GM23338 (cell line): ENCODE data around the gene DLG2. TPM values are rescaled to one million over a fixed set of nuclear protein-coding genes. Genes with fewer than 3 reads are reported as not detected.

ENCODE experiments used
- ATAC-seq: fragments of 200-7000 bp; cut with Tn5 transposase; 3 replicates; pipeline ENCODE4 v1.9.1; 2020
- DNase-seq: peaks from one replicate; pipeline ENCODE4 v3.0.0-alpha.2; 2015; ENCODE audit warnings: low spot score
- H2AFZ ChIP-seq: fragments of 200-600 bp; sonication (generic); 2 replicates; pipeline ENCODE4 v1.8.0; 2016; ENCODE audit warnings: antibody characterized with exemption, mild to moderate bottlenecking, moderate library complexity
- H3F3A ChIP-seq: fragments of 200-600 bp; sonication (generic); replicated peaks from 2 replicates; pipeline ENCODE4 v1.8.0; 2017; ENCODE audit warnings: antibody characterized with exemption, mixed run types, low read depth
- H3K27ac ChIP-seq: fragments of 200-600 bp; sonication (generic); 2 replicates; pipeline ENCODE4 v1.6.1; 2016; ENCODE audit warnings: low read depth
- H3K27me3 ChIP-seq: fragments of 200-600 bp; sonication (generic); 2 replicates; pipeline ENCODE4 v1.8.0; 2016; ENCODE audit warnings: mild to moderate bottlenecking, mixed run types, moderate library complexity; ENCODE audit not compliant: insufficient read depth
- H3K36me3 ChIP-seq: fragments of 200-600 bp; sonication (generic); 2 replicates; pipeline ENCODE4 v1.8.0; 2016; ENCODE audit warnings: mild to moderate bottlenecking; ENCODE audit not compliant: insufficient read depth
- H3K4me1 ChIP-seq: fragments of 200-600 bp; sonication (generic); 2 replicates; pipeline ENCODE4 v1.8.0; 2016; ENCODE audit warnings: mild to moderate bottlenecking, moderate library complexity; ENCODE audit not compliant: insufficient read depth
- H3K4me2 ChIP-seq: fragments of 200-600 bp; sonication (generic); 2 replicates; pipeline ENCODE4 v1.7.1; 2017; ENCODE audit warnings: mixed run types
- H3K4me3 ChIP-seq: fragments of 200-600 bp; sonication (generic); 2 replicates; pipeline ENCODE4 v1.6.1; 2016; ENCODE audit warnings: mixed run types
- H3K79me2 ChIP-seq: fragments of 200-600 bp; sonication (generic); replicated peaks from 2 replicates; pipeline ENCODE4 v1.8.0; 2017; ENCODE audit warnings: mild to moderate bottlenecking; ENCODE audit not compliant: insufficient read depth
- H3K9me2 ChIP-seq: fragments of 200-600 bp; sonication (generic); 2 replicates; pipeline ENCODE4 v1.8.0; 2017; ENCODE audit not compliant: insufficient read depth
- H4K20me1 ChIP-seq: fragments of 200-600 bp; sonication (generic); replicated peaks from 2 replicates; pipeline ENCODE4 v1.8.0; 2017; ENCODE audit warnings: mild to moderate bottlenecking; ENCODE audit not compliant: insufficient read depth
- H3K27ac Mint-ChIP-seq: 2 replicates; pipeline ENCODE4 v1.8.0; 2020; ENCODE audit warnings: inconsistent platforms, mild to moderate bottlenecking, moderate library complexity, mixed read lengths
- H3K27me3 Mint-ChIP-seq: 3 replicates; pipeline ENCODE4 v1.8.0; 2022; ENCODE audit warnings: low read depth, mild to moderate bottlenecking, moderate library complexity, mixed read lengths, inconsistent platforms; ENCODE audit not compliant: insufficient read depth, poor library complexity
- H3K36me3 Mint-ChIP-seq: 3 replicates; pipeline ENCODE4 v1.8.0; 2021; ENCODE audit warnings: low read depth, mild to moderate bottlenecking, inconsistent platforms, moderate library complexity, mixed read lengths
- H3K4me1 Mint-ChIP-seq: 3 replicates; pipeline ENCODE4 v1.8.0; 2020; ENCODE audit warnings: mild to moderate bottlenecking, inconsistent platforms, mixed read lengths
- H3K4me3 Mint-ChIP-seq: 3 replicates; pipeline ENCODE4 v1.8.0; 2021; ENCODE audit warnings: moderate library complexity, mild to moderate bottlenecking, inconsistent platforms, mixed read lengths
- H3K9me3 Mint-ChIP-seq: 3 replicates; pipeline ENCODE4 v1.8.0; 2020; ENCODE audit warnings: moderate library complexity, mild to moderate bottlenecking, inconsistent platforms, mixed read lengths
- CREB1 ChIP-seq: fragments of 250-450 bp; sonication (Bioruptor Pico); IDR thresholded peaks from 2 replicates; pipeline ENCODE4 v1.5.0; 2020; ENCODE audit warnings: low read depth, mild to moderate bottlenecking, moderate library complexity
- CTCF ChIP-seq, 2 experiments: fragments of 200-600 bp in 1 of 2; sonication (generic) in 1 of 2; conservative IDR thresholded peaks; 2 replicates each; pipeline versions ENCODE4 v1.5.1 to v1.6.1; 2016 to 2017; ENCODE audit warnings: antibody characterized with exemption in 2 of 2, low read depth in 2 of 2, mild to moderate bottlenecking in 2 of 2, moderate library complexity in 1 of 2
- ETS1 ChIP-seq: IDR thresholded peaks from 2 replicates; pipeline ENCODE4 v1.6.1; 2016; ENCODE audit warnings: antibody characterized with exemption
- EZH2 ChIP-seq: fragments of 200-600 bp; sonication (generic); IDR thresholded peaks from one replicate; pipeline ENCODE4 v1.8.0; 2017; ENCODE audit warnings: antibody characterized with exemption, mild to moderate bottlenecking, low read depth; ENCODE audit not compliant: unreplicated experiment
- EZH2phosphoT487 ChIP-seq: fragments of 200-600 bp; sonication (generic); IDR thresholded peaks from one replicate; pipeline ENCODE4 v1.8.1; 2018; ENCODE audit warnings: antibody characterized with exemption; ENCODE audit not compliant: unreplicated experiment
- JUNB ChIP-seq: IDR thresholded peaks from one replicate; pipeline ENCODE4 v1.6.1; 2016; ENCODE audit warnings: antibody characterized with exemption; ENCODE audit not compliant: unreplicated experiment
- NANOG ChIP-seq: IDR thresholded peaks from 2 replicates; pipeline ENCODE4 v1.6.1; 2016; ENCODE audit warnings: antibody characterized with exemption, borderline replicate concordance
- POLR2AphosphoS5 ChIP-seq: IDR thresholded peaks from 2 replicates; pipeline ENCODE4 v1.6.1; 2016; ENCODE audit warnings: antibody characterized with exemption, low read depth
- REST ChIP-seq: IDR thresholded peaks from one replicate; pipeline ENCODE4 v1.6.1; 2018; ENCODE audit warnings: antibody characterized with exemption; ENCODE audit not compliant: unreplicated experiment
- STAT1 ChIP-seq: IDR thresholded peaks from one replicate; pipeline ENCODE4 v1.6.1; 2016; ENCODE audit warnings: antibody characterized with exemption; ENCODE audit not compliant: unreplicated experiment
- ZNF114 ChIP-seq: fragments of 250-450 bp; sonication (Bioruptor Pico); IDR thresholded peaks from 2 replicates; pipeline ENCODE4 v1.5.0; 2020; ENCODE audit warnings: mild to moderate bottlenecking, moderate library complexity
- ZNF331 ChIP-seq: fragments of 250-450 bp; sonication (Bioruptor Pico); IDR thresholded peaks from 2 replicates; pipeline ENCODE4 v1.5.0; 2020; ENCODE audit warnings: low read depth, mild to moderate bottlenecking, moderate library complexity
- ZNF462 ChIP-seq: fragments of 250-450 bp; sonication (Bioruptor Pico); IDR thresholded peaks from 2 replicates; pipeline ENCODE4 v1.5.0; 2020; ENCODE audit warnings: mild to moderate bottlenecking, moderate library complexity
- polyA plus RNA-seq: library from polyadenylated mRNA; unstranded; fragments of >200 nt; fragmentation: Nextera tagmentation; extraction: Ambion mirVana; gene quantifications from 2 replicates; pipeline ENCODE4 v1.2.1, GENCODE V29; 2016
- total RNA-seq: library from RNA; depleted of rRNA; stranded (reverse); fragments of >200 nt; shearing (Covaris generic); gene quantifications from 2 replicates; pipeline ENCODE4 v1.2.3, GENCODE V29; 2014

The DLG2 gene
- total and polyA plus RNA-seq, 2 experiments from 2014 or later: 19.8 to 21.5 TPM

- Histone ChIP-seq H3K27me3 (no peaks in the 10 kb centered on the region), H3K79me2 (no peaks in the 10 kb centered on the region), H4K20me1 (no peaks in the 10 kb centered on the region), H3K4me2 (no peak overlapping the region), H3K27ac (no peak overlapping the region), H3K4me3 (no peak overlapping the region), H3K4me1 (no peaks in the 10 kb centered on the region), H3K9me2 (no peaks in the 10 kb centered on the region; the same call in 1 of the 2 replicates), H2AFZ (no peak overlapping the region), H3K36me3 (no peaks in the 10 kb centered on the region), H3F3A (no peaks in the 10 kb centered on the region)
- ATAC-seq (no peak), DNase-seq (no peak)
- no peaks in the 10 kb centered on the region for H3K9me3 Mint-ChIP-seq
- no peak for TF ChIP-seq POLR2AphosphoS5
- no peak for TF ChIP-seq NANOG
- TF ChIP-seq ETS1: no peak
- TF ChIP-seq ZNF462: no peak
- TF ChIP-seq CTCF (conservative IDR thresholded peaks at IDR 0.05; ENCODE audit: low read depth in 2 of 2): no peak
- no peak for TF ChIP-seq ZNF331
- TF ChIP-seq JUNB: no peak
- TF ChIP-seq EZH2phosphoT487: no peak
- no peak for TF ChIP-seq STAT1
- no peak for TF ChIP-seq EZH2
- no peak for TF ChIP-seq ZNF114
- TF ChIP-seq CREB1 (CRISPR knock-in tag): no peak
- TF ChIP-seq REST: no peak
- no peaks in the 10 kb centered on the region for H3K36me3 Mint-ChIP-seq
- H3K4me1 Mint-ChIP-seq: peaks cover 3% of the 10 kb centered on the region; the same call in 2 of the 3 replicates
- H3K27me3 Mint-ChIP-seq: no peaks in the 10 kb centered on the region
- no peak overlapping the region; the same call in 1 of the 2 replicates for H3K27ac Mint-ChIP-seq
- H3K4me3 Mint-ChIP-seq: no peak overlapping the region
Measured at GRCh38 chr11:84163116-84163515, 1464.0 kb downstream of the DLG2 start.
